ENCODE data around the gene PCDHA5.
A peak's percentile ranks its signal among the peaks of the same experiment; 100 is the strongest.
"Not testable (repeated sequence)": the region's sequence is repeated elsewhere in the genome, so short reads cannot be mapped to it uniquely, and the experiment has no call there.

Gene PCDHA5

DNA sequence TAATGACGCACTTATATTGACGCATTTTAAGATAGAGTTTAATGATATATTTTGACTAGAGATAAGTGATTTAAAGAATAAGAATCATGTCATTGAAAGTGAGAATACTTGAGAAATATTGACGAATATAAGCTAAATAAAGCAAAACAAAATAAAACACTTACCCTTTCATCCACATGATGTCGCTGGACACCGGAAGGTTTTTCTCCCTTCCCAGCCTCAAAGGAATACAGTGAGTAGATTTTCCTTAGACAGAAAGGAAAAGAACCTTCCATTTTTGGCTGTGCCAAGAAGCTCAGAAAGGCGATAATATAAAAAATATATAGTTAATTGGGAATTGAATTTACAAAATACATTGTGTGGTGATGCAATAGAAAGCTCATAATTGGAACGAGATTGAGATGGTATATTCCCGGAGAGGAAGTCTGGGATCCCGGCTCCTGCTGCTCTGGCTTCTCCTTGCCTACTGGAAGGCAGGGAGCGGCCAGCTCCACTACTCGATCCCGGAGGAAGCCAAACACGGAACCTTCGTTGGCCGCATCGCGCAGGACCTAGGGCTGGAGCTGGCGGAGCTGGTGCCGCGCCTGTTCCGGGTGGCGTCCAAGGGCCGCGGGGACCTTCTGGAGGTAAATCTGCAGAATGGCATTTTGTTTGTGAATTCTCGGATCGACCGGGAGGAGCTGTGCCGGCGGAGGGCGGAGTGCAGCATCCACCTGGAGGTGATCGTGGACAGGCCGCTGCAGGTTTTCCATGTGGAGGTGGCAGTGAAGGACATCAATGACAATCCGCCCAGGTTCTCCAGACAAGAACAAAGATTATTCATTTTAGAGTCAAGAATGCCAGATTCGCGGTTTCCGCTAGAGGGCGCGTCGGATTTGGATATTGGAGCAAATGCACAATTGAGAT lies at the start of gene PCDHA5:
TSS of gene PCDHA5 (plus strand) at position 239 of the 906 bp plus-strand sequence.
- no peak for DNase-seq

GRCh38 chr5:140780512-140780911 lies 40.9 kb upstream of the PCDHA5 start:
- DNase-seq = no peak

- DNase-seq = peak; percentile 15
Measured at GRCh38 chr5:140785905-140786686, 35.3 kb upstream of the PCDHA5 start, which contains the start of gene PCDHA1. TSS of gene PCDHA1 (plus strand) at chr5:140786140.

DNA sequence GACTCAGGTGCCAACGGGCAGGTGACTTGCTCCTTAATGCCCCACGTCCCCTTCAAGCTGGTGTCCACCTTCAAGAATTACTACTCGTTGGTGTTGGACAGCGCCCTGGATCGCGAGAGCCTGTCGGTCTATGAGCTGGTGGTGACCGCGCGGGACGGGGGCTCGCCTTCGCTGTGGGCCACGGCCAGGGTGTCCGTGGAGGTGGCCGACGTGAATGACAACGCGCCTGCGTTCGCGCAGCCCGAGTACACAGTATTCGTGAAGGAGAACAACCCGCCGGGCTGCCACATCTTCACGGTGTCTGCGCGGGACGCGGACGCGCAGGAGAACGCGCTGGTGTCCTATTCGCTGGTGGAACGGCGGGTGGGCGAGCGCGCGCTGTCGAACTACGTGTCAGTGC lies 34.0 kb upstream of the PCDHA5 start:
- DNase-seq = not testable (repeated sequence)

DNA sequence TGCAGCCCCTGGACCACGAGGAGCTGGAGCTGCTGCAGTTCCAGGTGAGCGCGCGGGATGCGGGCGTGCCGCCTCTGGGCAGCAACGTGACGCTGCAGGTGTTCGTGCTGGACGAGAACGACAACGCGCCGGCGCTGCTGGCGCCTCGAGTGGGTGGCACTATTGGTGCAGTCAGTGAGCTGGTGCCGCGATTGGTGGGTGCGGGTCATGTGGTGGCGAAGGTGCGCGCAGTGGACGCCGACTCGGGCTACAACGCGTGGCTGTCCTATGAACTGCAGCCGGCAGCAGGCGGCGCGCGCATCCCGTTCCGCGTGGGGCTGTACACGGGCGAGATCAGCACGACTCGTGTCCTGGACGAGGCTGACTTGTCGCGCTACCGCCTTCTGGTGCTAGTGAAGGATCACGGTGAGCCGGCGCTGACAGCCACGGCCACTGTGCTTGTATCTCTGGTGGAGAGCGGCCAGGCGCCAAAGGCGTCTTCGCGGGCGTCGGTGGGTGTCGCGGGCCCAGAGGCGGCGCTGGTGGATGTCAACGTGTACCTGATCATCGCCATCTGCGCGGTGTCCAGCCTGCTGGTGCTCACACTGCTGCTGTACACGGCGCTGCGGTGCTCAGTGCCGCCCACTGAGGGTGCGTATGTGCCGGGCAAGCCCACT lies 33.4 kb upstream of the PCDHA5 start:
- DNase-seq = not testable (repeated sequence)

DNA sequence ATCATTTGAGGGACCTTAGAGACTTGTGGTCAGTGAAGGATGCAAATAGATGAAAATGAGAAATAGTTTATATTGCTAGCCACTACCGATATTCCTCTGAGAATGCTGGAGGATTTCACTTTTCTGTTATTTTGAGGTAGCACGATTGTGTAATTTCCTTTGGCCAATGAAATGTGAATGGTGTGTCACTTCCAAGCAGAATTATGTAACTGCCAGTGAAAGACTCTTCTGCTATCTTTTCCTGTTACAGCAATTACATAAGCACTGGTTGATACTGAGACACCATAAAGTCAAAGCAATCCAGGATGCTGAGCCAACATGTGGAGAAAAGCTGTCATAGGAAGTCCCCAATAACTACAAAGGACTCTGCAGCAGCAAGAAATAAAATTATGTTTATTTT lies 30.3 kb upstream of the PCDHA5 start:
- no peak for DNase-seq

GRCh38 chr5:140794595-140795258 lies 26.7 kb upstream of the PCDHA5 start, which contains the start of gene PCDHA2:
TSS of gene PCDHA2 (plus strand) at chr5:140794852.
- DNase-seq = no peak

DNA sequence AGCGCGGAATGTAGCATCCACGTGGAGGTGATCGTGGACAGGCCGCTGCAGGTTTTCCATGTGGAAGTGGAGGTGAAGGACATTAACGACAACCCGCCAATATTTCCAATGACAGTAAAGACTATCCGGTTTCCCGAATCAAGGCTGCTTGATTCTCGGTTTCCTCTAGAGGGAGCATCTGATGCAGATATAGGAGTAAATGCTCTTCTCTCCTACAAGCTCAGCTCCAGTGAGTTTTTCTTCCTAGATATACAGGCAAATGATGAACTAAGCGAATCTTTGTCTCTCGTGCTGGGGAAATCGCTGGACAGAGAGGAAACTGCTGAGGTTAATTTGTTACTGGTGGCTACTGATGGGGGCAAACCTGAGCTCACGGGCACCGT lies 26.2 kb upstream of the PCDHA5 start:
- no peak for DNase-seq

GRCh38 chr5:140796072-140796717 lies 25.2 kb upstream of the PCDHA5 start:
- DNase-seq = not testable (repeated sequence)

GRCh38 chr5:140796718-140797095 lies 24.7 kb upstream of the PCDHA5 start:
- no peak for DNase-seq

GRCh38 chr5:140800816-140801493 lies 20.5 kb upstream of the PCDHA5 start, which contains the start of gene PCDHA3:
TSS of gene PCDHA3 (plus strand) at chr5:140801057.
- peak; percentile 34 for DNase-seq

DNA sequence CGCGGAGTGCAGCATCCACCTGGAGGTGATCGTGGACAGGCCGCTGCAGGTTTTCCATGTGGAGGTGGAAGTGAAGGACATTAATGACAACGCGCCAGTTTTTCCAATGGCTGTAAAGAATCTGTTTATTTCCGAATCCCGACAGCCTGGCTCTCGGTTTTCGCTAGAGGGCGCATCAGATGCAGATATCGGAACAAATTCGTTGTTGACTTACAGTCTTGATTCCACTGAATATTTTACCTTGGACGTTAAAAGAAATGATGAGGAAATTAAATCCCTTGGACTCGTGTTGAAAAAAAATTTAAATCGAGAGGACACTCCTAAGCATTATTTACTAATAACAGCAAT lies 19.9 kb upstream of the PCDHA5 start:
- DNase-seq = peak; percentile 1

DNA sequence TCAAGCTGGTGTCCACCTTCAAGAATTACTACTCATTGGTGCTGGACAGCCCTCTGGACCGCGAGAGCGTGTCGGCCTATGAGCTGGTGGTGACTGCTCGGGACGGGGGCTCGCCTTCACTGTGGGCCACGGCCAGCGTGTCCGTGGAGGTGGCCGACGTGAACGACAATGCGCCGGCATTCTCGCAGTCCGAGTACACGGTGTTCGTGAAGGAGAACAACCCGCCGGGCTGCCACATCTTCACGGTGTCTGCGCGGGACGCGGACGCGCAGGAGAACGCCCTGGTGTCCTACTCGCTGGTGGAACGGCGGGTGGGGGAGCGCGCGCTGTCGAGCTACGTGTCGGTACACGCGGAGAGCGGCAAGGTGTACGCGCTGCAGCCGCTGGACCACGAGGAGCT lies 19.0 kb upstream of the PCDHA5 start:
- DNase-seq = not testable (repeated sequence)

DNA sequence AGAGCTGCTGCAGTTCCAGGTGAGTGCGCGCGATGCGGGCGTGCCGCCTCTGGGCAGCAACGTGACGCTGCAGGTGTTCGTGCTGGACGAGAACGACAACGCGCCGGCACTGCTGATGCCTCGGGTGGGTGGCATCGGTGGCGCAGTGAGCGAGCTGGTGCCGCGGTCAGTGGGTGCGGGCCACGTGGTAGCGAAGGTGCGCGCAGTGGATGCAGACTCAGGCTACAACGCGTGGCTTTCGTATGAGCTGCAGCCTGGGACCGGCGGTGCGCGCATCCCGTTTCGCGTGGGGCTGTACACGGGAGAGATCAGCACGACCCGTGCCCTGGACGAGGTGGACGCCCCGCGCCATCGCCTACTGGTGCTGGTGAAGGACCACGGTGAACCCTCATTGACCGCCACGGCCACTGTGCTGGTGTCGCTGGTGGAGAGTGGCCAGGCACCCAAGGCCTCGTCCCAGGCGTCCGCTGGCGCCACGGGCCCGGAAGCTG lies 18.6 kb upstream of the PCDHA5 start:
- DNase-seq = no peak

- peak; percentile 27 for DNase-seq
Measured at GRCh38 chr5:140806834-140807775, 14.3 kb upstream of the PCDHA5 start, which contains the start of gene PCDHA4. TSS of gene PCDHA4 (plus strand) at chr5:140807068.

DNA sequence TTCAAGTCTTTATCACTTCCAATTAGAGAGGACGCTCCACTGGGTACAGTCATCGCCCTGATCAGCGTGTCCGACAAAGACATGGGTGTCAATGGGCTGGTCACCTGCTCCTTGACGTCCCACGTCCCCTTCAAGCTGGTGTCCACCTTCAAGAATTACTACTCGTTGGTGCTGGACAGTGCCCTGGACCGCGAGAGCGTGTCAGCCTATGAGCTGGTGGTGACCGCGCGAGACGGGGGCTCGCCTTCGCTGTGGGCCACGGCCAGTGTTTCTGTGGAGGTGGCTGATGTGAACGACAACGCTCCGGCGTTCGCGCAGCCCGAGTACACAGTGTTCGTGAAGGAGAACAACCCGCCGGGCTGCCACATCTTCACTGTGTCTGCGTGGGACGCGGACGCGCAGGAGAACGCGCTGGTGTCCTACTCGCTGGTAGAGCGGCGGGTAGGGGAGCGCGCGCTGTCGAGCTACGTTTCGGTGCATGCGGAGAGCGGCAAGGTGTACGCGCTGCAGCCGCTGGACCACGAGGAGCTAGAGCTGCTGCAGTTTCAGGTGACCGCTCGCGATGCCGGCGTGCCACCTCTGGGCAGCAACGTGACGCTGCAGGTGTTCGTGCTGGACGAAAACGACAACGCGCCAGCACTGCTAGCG lies 13.0 kb upstream of the PCDHA5 start:
- DNase-seq = not testable (repeated sequence)

DNA sequence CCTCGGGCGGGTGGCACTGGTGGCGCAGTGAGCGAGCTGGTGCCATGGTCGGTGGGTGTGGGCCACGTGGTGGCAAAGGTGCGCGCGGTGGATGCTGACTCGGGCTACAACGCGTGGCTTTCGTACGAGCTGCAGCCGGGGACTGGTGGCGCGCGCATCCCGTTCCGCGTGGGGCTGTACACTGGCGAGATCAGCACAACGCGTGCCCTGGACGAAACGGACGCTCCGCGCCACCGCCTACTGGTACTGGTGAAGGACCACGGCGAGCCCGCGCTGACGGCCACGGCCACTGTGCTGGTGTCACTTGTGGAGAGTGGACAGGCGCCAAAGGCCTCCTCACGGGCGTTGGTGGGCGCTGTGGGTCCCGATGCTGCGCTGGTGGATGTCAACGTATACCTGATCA lies 12.5 kb upstream of the PCDHA5 start:
- DNase-seq = no peak

- no peak for DNase-seq
Measured at GRCh38 chr5:140822281-140822629, 842 bp downstream of the PCDHA5 start.

DNA sequence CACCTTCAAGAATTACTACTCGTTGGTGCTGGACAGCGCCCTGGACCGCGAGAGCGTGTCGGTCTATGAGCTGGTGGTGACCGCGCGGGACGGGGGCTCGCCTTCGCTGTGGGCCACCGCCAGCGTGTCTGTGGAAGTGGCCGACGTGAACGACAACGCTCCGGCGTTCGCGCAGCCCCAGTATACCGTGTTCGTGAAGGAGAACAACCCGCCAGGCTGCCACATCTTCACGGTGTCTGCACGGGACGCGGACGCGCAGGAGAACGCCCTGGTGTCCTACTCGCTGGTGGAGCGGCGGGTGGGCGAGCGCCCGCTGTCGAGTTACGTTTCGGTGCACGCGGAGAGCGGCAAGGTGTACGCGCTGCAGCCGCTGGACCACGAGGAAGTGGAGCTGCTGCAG lies 1.6 kb downstream of the PCDHA5 start:
- not testable (repeated sequence) for DNase-seq

GRCh38 chr5:140823475-140823874 lies 2.1 kb downstream of the PCDHA5 start:
- no peak for DNase-seq

Data from NCI-H2029 (cell line).